GM18867 (cell line): ENCODE results near the gene PPM1L.

ENCODE experiments used
- ATAC-seq: cut with Tn5 transposase; IDR thresholded peaks from one replicate; pipeline ENCODE4 v1.9.1; 2021; ENCODE audit warnings: mild to moderate bottlenecking, moderate library complexity; ENCODE audit not compliant: unreplicated experiment

PPM1L gene

GRCh38 chr3:161070980-161071663 is 315.1 kb downstream of the PPM1L start:
- ATAC-seq = no peak

- ATAC-seq = no peak
These were observed 316.2 kb downstream of the PPM1L start for GRCh38 chr3:161072211-161072621.

GRCh38 chr3:161072751-161073150 is 316.7 kb downstream of the PPM1L start:
- no peak for ATAC-seq

- no peak for ATAC-seq
These were observed 317.1 kb downstream of the PPM1L start for GRCh38 chr3:161073181-161073580.

GRCh38 chr3:161081633-161082032 is 325.6 kb downstream of the PPM1L start:
- ATAC-seq = peak; percentile 77

GRCh38 chr3:161082063-161082462 is 326.0 kb downstream of the PPM1L start:
- ATAC-seq = peak; percentile 20

- no peak for ATAC-seq
These were observed 327.1 kb downstream of the PPM1L start for GRCh38 chr3:161083131-161083530.

GRCh38 chr3:161084277-161084676 is 328.2 kb downstream of the PPM1L start:
- ATAC-seq = no peak

- no peak for ATAC-seq
These were observed 337.9 kb downstream of the PPM1L start for GRCh38 chr3:161093895-161094294.

GRCh38 chr3:161096771-161097367 is 340.8 kb downstream of the PPM1L start:
- no peak for ATAC-seq

- ATAC-seq = no peak
These were observed 345.0 kb downstream of the PPM1L start for GRCh38 chr3:161100994-161101393.

- ATAC-seq = no peak
These were observed 345.6 kb downstream of the PPM1L start for GRCh38 chr3:161101609-161102008.

GRCh38 chr3:161103776-161104385 is 347.9 kb downstream of the PPM1L start:
- no peak for ATAC-seq

- ATAC-seq = peak; percentile 74
These were observed 348.8 kb downstream of the PPM1L start, which contains the start of gene B3GALNT1 for GRCh38 chr3:161104561-161105551. TSS of gene B3GALNT1 (minus strand) at chr3:161105349. CDS start at chr3:161086754, 18,595 bp downstream.

GRCh38 chr3:161107311-161107710 is 351.3 kb downstream of the PPM1L start:
- no peak for ATAC-seq

GRCh38 chr3:161108840-161109239 is 352.8 kb downstream of the PPM1L start:
- no peak for ATAC-seq

GRCh38 chr3:161117646-161118045 is 361.6 kb downstream of the PPM1L start:
- no peak for ATAC-seq

- ATAC-seq = no peak
These were observed 370.5 kb downstream of the PPM1L start for GRCh38 chr3:161126495-161126894.
